Endodermal cell (in vitro differentiated cells): ENCODE results near the gene HS3ST3A1. TPM values are rescaled to one million over a fixed set of nuclear protein-coding genes. Genes with fewer than 3 reads are reported as not detected.

Experiments used
- DNase-seq: peaks from one replicate; pipeline ENCODE4 v3.0.0-alpha.2; 2017
- H3K27ac ChIP-seq: 2 replicates; pipeline ENCODE4 v1.5.1; 2013; ENCODE audit warnings: mild to moderate bottlenecking, low read depth, low read length, moderate library complexity
- H3K27me3 ChIP-seq: 2 replicates; pipeline ENCODE4 v1.6.1; 2013; ENCODE audit warnings: mild to moderate bottlenecking, low read length, moderate library complexity; ENCODE audit not compliant: insufficient read depth, control insufficient read depth, poor library complexity, severe bottlenecking
- H3K36me3 ChIP-seq: 2 replicates; pipeline ENCODE4 v1.7.0; 2013; ENCODE audit warnings: mild to moderate bottlenecking, low read length, moderate library complexity; ENCODE audit not compliant: control insufficient read depth, insufficient read depth
- H3K4me1 ChIP-seq: one replicate; pipeline ENCODE4 v1.7.0; 2013; ENCODE audit warnings: low read length; ENCODE audit not compliant: control insufficient read depth, insufficient read depth
- H3K4me3 ChIP-seq: 2 replicates; pipeline ENCODE4 v1.5.1; 2013; ENCODE audit warnings: mild to moderate bottlenecking, low read length, moderate library complexity
- H3K9ac ChIP-seq: 2 replicates; pipeline ENCODE4 v1.6.1; 2013; ENCODE audit warnings: mild to moderate bottlenecking, low read length, moderate library complexity; ENCODE audit not compliant: poor library complexity, severe bottlenecking; ENCODE audit errors: extremely low read depth
- H3K9me3 ChIP-seq: 2 replicates; pipeline ENCODE4 v1.6.1; 2013; ENCODE audit warnings: mild to moderate bottlenecking, low read length, moderate library complexity; ENCODE audit not compliant: control insufficient read depth
- H3K27ac Mint-ChIP-seq: 2 replicates; pipeline ENCODE4 v1.8.0; 2020; ENCODE audit warnings: mixed read lengths
- H3K27me3 Mint-ChIP-seq: 2 replicates; pipeline ENCODE4 v1.8.0; 2021; ENCODE audit warnings: mild to moderate bottlenecking, mixed read lengths; ENCODE audit not compliant: insufficient read depth
- H3K36me3 Mint-ChIP-seq: 2 replicates; pipeline ENCODE4 v1.8.0; 2020; ENCODE audit warnings: low read depth, mixed read lengths
- H3K4me1 Mint-ChIP-seq: 2 replicates; pipeline ENCODE4 v1.8.0; 2020; ENCODE audit warnings: mixed read lengths
- H3K4me3 Mint-ChIP-seq: 2 replicates; pipeline ENCODE4 v1.8.0; 2020; ENCODE audit warnings: mild to moderate bottlenecking, moderate library complexity, mixed read lengths
- H3K9me3 Mint-ChIP-seq: 2 replicates; pipeline ENCODE4 v1.8.0; 2020; ENCODE audit warnings: mild to moderate bottlenecking, mixed read lengths
- WGBS, 2 experiments: methylation state at CpG; one replicate each; pipeline versions ENCODE4 v1.1.5 to v1.1.7; 2013; ENCODE audit warnings: missing lambda C conversion rate in 2 of 2, mixed read lengths in 1 of 2; ENCODE audit not compliant: insufficient coverage in 1 of 2, insufficient read length in 1 of 2; 5-methylcytosine and 5-hydroxymethylcytosine counted together
- total RNA-seq, 2 donors: library from RNA; stranded (reverse); fragmentation: NEBNext Ultra II Directional in 1 of 2; extraction: Animal tissue kit (Norgen Biotek cat#: 25700) in 1 of 2; gene quantifications; 2 replicates in 1 of 2; 3 replicates in 1 of 2; pipeline ENCODE4 v1.2.1, GENCODE V29; 2021
- TF ChIP-seq, protein P1 (sequence below): fragments of 200-600 bp; sonication (generic); conservative IDR thresholded peaks from 2 replicates; pipeline ENCODE4 v1.5.0; 2021; ENCODE audit warnings: antibody characterized with exemption, mild to moderate bottlenecking

The HS3ST3A1 gene
- total RNA-seq, 2 donors from 2014 or later, result 1.9 to 2.4 TPM

DNA sequence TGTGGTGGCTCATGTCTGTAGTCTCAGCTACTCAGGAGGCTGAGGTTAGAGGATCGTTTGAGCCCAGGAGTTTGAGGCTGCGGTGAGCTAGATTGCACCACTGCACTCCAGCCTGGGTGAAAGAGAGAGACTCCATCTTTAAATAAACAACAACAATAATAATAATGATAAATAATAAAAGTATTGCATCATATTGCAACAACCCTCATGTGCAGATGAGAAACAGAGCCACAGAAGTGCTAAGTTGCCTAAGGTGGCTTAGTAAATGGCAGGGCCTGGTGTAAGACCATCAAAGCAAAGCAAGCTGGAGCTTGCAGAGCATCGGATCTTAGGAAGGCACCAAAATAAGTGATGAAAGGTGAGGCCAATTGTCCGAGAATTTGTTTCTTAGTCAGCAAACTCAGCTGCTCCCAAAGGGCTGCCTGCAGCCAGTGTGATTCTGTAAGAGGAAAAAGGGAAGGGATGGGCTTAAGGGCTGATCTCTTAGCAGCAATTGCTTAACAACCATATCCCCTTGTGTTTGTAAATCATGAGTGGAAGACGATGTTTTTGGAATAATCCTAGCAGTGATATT lies 45.3 kb upstream of the HS3ST3A1 start:
- H3K9me3 Mint-ChIP-seq, result no peaks in the 10 kb centered on the region
- H3K27me3 Mint-ChIP-seq, result peaks cover 5% of the 10 kb centered on the region
- Histone ChIP-seq H3K27ac (no peak overlapping the region), H3K9me3 (no peaks in the 10 kb centered on the region), H3K9ac (no peak overlapping the region), H3K4me1 (no peaks in the 10 kb centered on the region), H3K27me3 (no peaks in the 10 kb centered on the region), H3K36me3 (no peaks in the 10 kb centered on the region), H3K4me3 (no peak overlapping the region)
- H3K4me1 Mint-ChIP-seq, result peaks cover 3% of the 10 kb centered on the region
- H3K4me3 Mint-ChIP-seq, result no peak overlapping the region
- no peak for DNase-seq
- TF ChIP-seq, protein P1, sequence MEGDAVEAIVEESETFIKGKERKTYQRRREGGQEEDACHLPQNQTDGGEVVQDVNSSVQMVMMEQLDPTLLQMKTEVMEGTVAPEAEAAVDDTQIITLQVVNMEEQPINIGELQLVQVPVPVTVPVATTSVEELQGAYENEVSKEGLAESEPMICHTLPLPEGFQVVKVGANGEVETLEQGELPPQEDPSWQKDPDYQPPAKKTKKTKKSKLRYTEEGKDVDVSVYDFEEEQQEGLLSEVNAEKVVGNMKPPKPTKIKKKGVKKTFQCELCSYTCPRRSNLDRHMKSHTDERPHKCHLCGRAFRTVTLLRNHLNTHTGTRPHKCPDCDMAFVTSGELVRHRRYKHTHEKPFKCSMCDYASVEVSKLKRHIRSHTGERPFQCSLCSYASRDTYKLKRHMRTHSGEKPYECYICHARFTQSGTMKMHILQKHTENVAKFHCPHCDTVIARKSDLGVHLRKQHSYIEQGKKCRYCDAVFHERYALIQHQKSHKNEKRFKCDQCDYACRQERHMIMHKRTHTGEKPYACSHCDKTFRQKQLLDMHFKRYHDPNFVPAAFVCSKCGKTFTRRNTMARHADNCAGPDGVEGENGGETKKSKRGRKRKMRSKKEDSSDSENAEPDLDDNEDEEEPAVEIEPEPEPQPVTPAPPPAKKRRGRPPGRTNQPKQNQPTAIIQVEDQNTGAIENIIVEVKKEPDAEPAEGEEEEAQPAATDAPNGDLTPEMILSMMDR, result no peak
- no peak overlapping the region for H3K27ac Mint-ChIP-seq
- no peaks in the 10 kb centered on the region for H3K36me3 Mint-ChIP-seq
- 93 to 100% methylated on average over 3 to 5 of the region's 5 CpGs for WGBS, 2 experiments

DNA sequence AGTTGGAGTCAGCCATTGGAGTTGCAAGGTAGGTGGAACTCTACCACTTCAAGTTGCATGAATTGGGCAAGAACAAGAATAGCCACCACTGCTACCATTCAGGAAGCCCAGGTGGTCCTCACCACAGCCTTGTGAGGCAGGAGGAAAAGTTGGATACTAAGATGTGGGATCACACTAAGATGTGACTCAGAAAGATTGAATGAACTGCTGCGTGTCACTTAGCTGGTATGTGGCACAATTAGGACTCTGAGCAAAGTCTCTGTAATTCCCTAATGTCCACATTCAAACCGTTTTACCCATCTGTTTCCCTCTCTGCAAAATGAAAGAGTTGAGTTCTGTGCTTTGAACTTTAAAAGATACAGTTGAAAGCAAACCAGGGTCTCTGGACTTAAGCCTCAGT lies 44.7 kb upstream of the HS3ST3A1 start:
- no peak overlapping the region for H3K27ac ChIP-seq
- H3K4me1 ChIP-seq, result no peaks in the 10 kb centered on the region
- H3K4me1 Mint-ChIP-seq, result peaks cover 3% of the 10 kb centered on the region
- no peak overlapping the region for H3K4me3 Mint-ChIP-seq
- peaks cover 5% of the 10 kb centered on the region for H3K27me3 Mint-ChIP-seq
- no peak for DNase-seq
- WGBS, 2 experiments, result 90 to 91% methylated on average over 2 of the region's 2 CpGs
- no peaks in the 10 kb centered on the region for H3K9me3 ChIP-seq
- H3K27ac Mint-ChIP-seq, result no peak overlapping the region
- no peak overlapping the region for H3K4me3 ChIP-seq
- no peak overlapping the region for H3K9ac ChIP-seq
- no peaks in the 10 kb centered on the region for H3K36me3 Mint-ChIP-seq
- no peaks in the 10 kb centered on the region for H3K27me3 ChIP-seq
- TF ChIP-seq, protein P1, result no peak
- H3K36me3 ChIP-seq, result no peaks in the 10 kb centered on the region
- H3K9me3 Mint-ChIP-seq, result no peaks in the 10 kb centered on the region

DNA sequence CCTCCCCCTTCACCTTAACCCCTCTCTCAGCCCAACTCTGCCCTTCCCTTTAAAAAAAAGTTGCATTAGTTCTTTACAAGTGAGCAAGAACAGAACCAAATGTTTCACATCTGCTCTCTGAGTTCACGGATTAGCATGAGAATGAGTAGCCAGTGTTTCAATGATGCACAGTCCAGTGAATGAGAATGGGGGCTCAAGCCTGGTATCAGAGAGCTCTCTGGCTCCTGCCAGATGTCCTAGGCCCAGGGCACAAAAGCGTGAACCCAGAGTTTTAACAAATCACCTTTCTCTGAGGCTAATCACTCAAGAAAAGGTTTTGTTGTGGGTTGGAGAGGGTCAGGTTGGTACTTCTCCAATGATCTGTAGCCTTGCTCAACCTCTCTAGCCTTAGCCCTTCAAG lies 41.5 kb upstream of the HS3ST3A1 start:
- no peak for DNase-seq

More for the DNA sequence above, 41.5 kb upstream of the HS3ST3A1 start:
- Mint-ChIP-seq H3K4me1 (peaks cover 10% of the 10 kb centered on the region), H3K9me3 (no peaks in the 10 kb centered on the region), H3K27ac (no peak overlapping the region), H3K36me3 (no peaks in the 10 kb centered on the region), H3K27me3 (peaks cover 5% of the 10 kb centered on the region), H3K4me3 (no peak overlapping the region)
- Histone ChIP-seq H3K4me1 (peaks cover 7% of the 10 kb centered on the region), H3K27me3 (no peaks in the 10 kb centered on the region), H3K27ac (peak overlapping the region; percentile 59), H3K9me3 (no peaks in the 10 kb centered on the region), H3K4me3 (no peak overlapping the region), H3K36me3 (no peaks in the 10 kb centered on the region), H3K9ac (no peak overlapping the region)
- TF ChIP-seq, protein P1, result no peak
- 81% methylated on average over 2 of the region's 2 CpGs; no CpG with 5 or more reads in 1 of the 2 experiments for WGBS, 2 experiments
